SJSA1 (cell line): ENCODE results near the gene BMS1. TPM values are rescaled to one million over a fixed set of nuclear protein-coding genes. Genes with fewer than 3 reads are reported as not detected.

Source experiments
- DNase-seq, 2 experiments: peaks; one replicate each; pipeline ENCODE4 v3.0.0-alpha.2; 2015 to 2020; ENCODE audit warnings: low spot score in 2 of 2, low read depth in 1 of 2
- H3K27ac ChIP-seq: fragments of 250-450 bp; sonication (Bioruptor Pico); 2 replicates; pipeline ENCODE4 v1.5.1; 2020; ENCODE audit warnings: mild to moderate bottlenecking, moderate library complexity
- H3K27me3 ChIP-seq: fragments of 250-450 bp; sonication (Bioruptor Pico); replicated peaks from 2 replicates; pipeline ENCODE4 v1.5.1; 2020; ENCODE audit warnings: mild to moderate bottlenecking, moderate library complexity
- H3K36me3 ChIP-seq: fragments of 250-450 bp; sonication (Bioruptor Pico); 2 replicates; pipeline ENCODE4 v1.5.1; 2020; ENCODE audit warnings: mild to moderate bottlenecking
- H3K4me1 ChIP-seq: fragments of 250-450 bp; sonication (Bioruptor Pico); replicated peaks from 2 replicates; pipeline ENCODE4 v1.6.1; 2021; ENCODE audit warnings: mild to moderate bottlenecking
- H3K4me3 ChIP-seq: fragments of 250-450 bp; sonication (Bioruptor Pico); 2 replicates; pipeline ENCODE4 v1.5.1; 2020; ENCODE audit warnings: mild to moderate bottlenecking
- H3K9me3 ChIP-seq: fragments of 250-450 bp; sonication (Bioruptor Pico); replicated peaks from 2 replicates; pipeline ENCODE4 v1.5.1; 2020; ENCODE audit warnings: mild to moderate bottlenecking
- total RNA-seq: library from RNA; depleted of rRNA; stranded (reverse); fragments of >200 nt; shearing (Covaris generic); gene quantifications from 2 replicates; pipeline ENCODE4 v1.2.3, GENCODE V29; 2014; rRNA removed

BMS1 gene
- total RNA-seq, 1 experiment from 2014 or later: 30.1 TPM

- Histone ChIP-seq H3K4me3 (no peak overlapping the region), H3K36me3 (no peaks in the 10 kb centered on the region), H3K27ac (no peak overlapping the region), H3K4me1 (no peaks in the 10 kb centered on the region), H3K9me3 (no peaks in the 10 kb centered on the region), H3K27me3 (0 out of 2 replicates have a peak, but pooled peaks cover 3% of the 10 kb centered on the region)
- no peak for DNase-seq
These were observed 95.0 kb downstream of the BMS1 start for GRCh38 chr10:42877496-42878030.

GRCh38 chr10:42878134-42878820, 95.7 kb downstream of the BMS1 start:
- no peak for DNase-seq
- H3K9me3 ChIP-seq: no peaks in the 10 kb centered on the region
- no peak overlapping the region for H3K27ac ChIP-seq
- 0 out of 2 replicates have a peak, but pooled peaks cover 3% of the 10 kb centered on the region for H3K27me3 ChIP-seq
- H3K36me3 ChIP-seq: no peaks in the 10 kb centered on the region
- H3K4me3 ChIP-seq: no peak overlapping the region
- no peaks in the 10 kb centered on the region for H3K4me1 ChIP-seq

- no peak overlapping the region for H3K4me3 ChIP-seq
- H3K36me3 ChIP-seq: no peaks in the 10 kb centered on the region
- no peak for DNase-seq
- no peaks in the 10 kb centered on the region for H3K4me1 ChIP-seq
- no peak overlapping the region for H3K27ac ChIP-seq
- H3K9me3 ChIP-seq: no peaks in the 10 kb centered on the region
- H3K27me3 ChIP-seq: 0 out of 2 replicates have a peak, but pooled peaks cover 3% of the 10 kb centered on the region
These were observed 96.2 kb downstream of the BMS1 start for GRCh38 chr10:42878821-42879195.

- H3K27me3 ChIP-seq: 0 out of 2 replicates have a peak, but pooled peaks cover 3% of the 10 kb centered on the region
- H3K27ac ChIP-seq: no peak overlapping the region
- no peak overlapping the region for H3K4me3 ChIP-seq
- no peaks in the 10 kb centered on the region for H3K9me3 ChIP-seq
- H3K4me1 ChIP-seq: no peaks in the 10 kb centered on the region
- DNase-seq: no peak
- H3K36me3 ChIP-seq: no peaks in the 10 kb centered on the region
These were observed 97.0 kb downstream of the BMS1 start for GRCh38 chr10:42879380-42880254.

GRCh38 chr10:42880255-42880620, 97.6 kb downstream of the BMS1 start:
- no peak for DNase-seq
- H3K27me3 ChIP-seq: 0 out of 2 replicates have a peak, but pooled peaks cover 3% of the 10 kb centered on the region

GRCh38 chr10:42882597-42882996, 100.0 kb downstream of the BMS1 start:
- Histone ChIP-seq H3K9me3 (no peaks in the 10 kb centered on the region), H3K27ac (no peak overlapping the region), H3K4me1 (no peaks in the 10 kb centered on the region), H3K36me3 (no peaks in the 10 kb centered on the region), H3K4me3 (no peak overlapping the region), H3K27me3 (no peaks in the 10 kb centered on the region)
- no peak for DNase-seq

More at GRCh38 chr10:42880255-42880620, 97.6 kb downstream of the BMS1 start:
- no peak overlapping the region for H3K4me3 ChIP-seq
- no peaks in the 10 kb centered on the region for H3K36me3 ChIP-seq
- H3K27ac ChIP-seq: no peak overlapping the region
- no peaks in the 10 kb centered on the region for H3K9me3 ChIP-seq
- no peaks in the 10 kb centered on the region for H3K4me1 ChIP-seq

Other genes with a start within 250 kb of the BMS1 start
- 6.8 and 8.3 TPM in 2 replicates for gene ZNF33B, start 144.2 kb upstream of the BMS1 start, total RNA-seq